ENCODE data around the gene KRT40. TPM values are rescaled to one million over a fixed set of nuclear protein-coding genes. Genes with fewer than 3 reads are reported as not detected.

The KRT40 gene
- total RNA-seq, 1 experiment from 2014 or later, result not detected

DNA sequence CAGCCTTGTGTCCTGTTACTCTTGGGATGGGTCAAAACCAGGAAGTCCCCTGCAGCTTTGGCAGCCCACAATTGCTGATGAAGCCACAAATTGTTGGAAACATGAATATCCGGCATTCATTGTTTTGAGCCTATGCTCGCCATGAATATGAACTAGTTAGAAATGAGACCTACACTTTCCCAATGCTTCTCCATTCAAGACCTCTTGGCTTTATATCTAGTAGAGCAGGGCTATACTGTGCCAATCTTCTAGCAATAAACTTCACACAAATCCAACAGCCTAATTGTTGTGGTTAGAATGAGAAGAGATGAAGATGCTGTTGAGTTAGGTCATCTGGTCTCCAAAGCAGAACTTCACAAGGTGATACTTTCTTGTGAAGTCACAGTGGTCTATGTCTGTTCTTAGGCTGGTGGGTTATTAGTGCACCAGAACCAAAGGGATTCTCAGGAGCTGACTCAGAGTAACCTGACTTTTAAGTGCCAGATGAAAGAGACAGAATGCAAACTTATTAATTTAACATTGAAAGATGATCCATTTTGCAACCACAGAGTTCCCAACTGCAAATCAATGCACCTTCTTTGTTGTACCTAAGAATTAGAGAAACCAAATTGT lies 33.0 kb downstream of the KRT40 start (continued):
- TF ChIP-seq, protein P1, sequence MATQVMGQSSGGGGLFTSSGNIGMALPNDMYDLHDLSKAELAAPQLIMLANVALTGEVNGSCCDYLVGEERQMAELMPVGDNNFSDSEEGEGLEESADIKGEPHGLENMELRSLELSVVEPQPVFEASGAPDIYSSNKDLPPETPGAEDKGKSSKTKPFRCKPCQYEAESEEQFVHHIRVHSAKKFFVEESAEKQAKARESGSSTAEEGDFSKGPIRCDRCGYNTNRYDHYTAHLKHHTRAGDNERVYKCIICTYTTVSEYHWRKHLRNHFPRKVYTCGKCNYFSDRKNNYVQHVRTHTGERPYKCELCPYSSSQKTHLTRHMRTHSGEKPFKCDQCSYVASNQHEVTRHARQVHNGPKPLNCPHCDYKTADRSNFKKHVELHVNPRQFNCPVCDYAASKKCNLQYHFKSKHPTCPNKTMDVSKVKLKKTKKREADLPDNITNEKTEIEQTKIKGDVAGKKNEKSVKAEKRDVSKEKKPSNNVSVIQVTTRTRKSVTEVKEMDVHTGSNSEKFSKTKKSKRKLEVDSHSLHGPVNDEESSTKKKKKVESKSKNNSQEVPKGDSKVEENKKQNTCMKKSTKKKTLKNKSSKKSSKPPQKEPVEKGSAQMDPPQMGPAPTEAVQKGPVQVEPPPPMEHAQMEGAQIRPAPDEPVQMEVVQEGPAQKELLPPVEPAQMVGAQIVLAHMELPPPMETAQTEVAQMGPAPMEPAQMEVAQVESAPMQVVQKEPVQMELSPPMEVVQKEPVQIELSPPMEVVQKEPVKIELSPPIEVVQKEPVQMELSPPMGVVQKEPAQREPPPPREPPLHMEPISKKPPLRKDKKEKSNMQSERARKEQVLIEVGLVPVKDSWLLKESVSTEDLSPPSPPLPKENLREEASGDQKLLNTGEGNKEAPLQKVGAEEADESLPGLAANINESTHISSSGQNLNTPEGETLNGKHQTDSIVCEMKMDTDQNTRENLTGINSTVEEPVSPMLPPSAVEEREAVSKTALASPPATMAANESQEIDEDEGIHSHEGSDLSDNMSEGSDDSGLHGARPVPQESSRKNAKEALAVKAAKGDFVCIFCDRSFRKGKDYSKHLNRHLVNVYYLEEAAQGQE (IDR thresholded peaks at IDR 0.05; ENCODE audit: low read depth), result no peak
- TF ChIP-seq RAD21 (IDR thresholded peaks at IDR 0.05; ENCODE audit: low read depth) (peak; percentile 44; the same call in 1 of the 2 replicates), EZH2phosphoT487 (IDR thresholded peaks at IDR 0.05; ENCODE audit: borderline replicate concordance) (no peak), CEBPB (IDR thresholded peaks at IDR 0.05; ENCODE audit: low read depth) (peak; percentile 92), ELF1 (IDR thresholded peaks at IDR 0.05; ENCODE audit: borderline replicate concordance, low read depth) (no peak; the same call in 1 of the 2 replicates), ZNF274 (IDR thresholded peaks at IDR 0.05; ENCODE audit: low read depth, low read length) (no peak), SIN3A (IDR thresholded peaks at IDR 0.05; ENCODE audit: low read depth) (peak; percentile 78)
- TF ChIP-seq, protein P2, sequence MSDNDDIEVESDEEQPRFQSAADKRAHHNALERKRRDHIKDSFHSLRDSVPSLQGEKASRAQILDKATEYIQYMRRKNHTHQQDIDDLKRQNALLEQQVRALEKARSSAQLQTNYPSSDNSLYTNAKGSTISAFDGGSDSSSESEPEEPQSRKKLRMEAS (IDR thresholded peaks at IDR 0.05), result peak; percentile 32

DNA sequence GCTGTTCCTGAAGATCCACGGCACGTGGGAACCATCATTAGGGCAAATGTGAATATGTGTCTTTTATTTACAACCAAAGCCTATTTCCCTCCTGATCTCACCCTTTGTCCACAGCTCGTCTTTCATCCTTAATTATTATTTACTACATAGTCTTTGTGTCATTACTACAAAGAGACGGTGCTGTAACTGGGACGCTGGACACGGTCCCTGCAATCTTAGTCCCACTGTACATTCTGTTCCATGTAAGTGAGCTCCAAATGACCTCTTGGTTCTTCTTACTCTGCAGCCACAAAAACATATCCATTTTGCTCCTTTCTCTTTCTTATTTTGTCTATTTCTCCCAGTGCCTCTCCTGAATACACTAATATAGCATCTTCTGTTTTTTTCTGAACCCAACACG lies 34.0 kb downstream of the KRT40 start:
- intact Hi-C loops (cut with micrococcal nuclease), result no loop called here
- POLR2A ChIA-PET, result interaction anchor here (0.7 to 1.1 kb wide), 2 partner anchors 8 to 372 kb away, joined by 3 to 4 read pairs; no protein-coding TSS in a partner anchor
- Histone ChIP-seq H3K4me3 (replicated peaks in 1 of 2; ENCODE audit: low read depth in 1 of 2, low read length in 2 of 2) (no peak overlapping the region), H3K9me3 (ENCODE audit: control insufficient read depth in 1 of 2, insufficient read depth in 1 of 2, low read depth in 1 of 2, low read length in 2 of 2) (no peaks in the 10 kb centered on the region), H3K4me2 (ENCODE audit: low read length) (peak overlapping the region; percentile 55), H3K4me1 (ENCODE audit: control insufficient read depth in 1 of 2, insufficient read depth in 2 of 2, low read length in 2 of 2) (peaks cover 65 to 98% of the 10 kb centered on the region in 2 experiments), H3K9me2 (ENCODE audit: insufficient read depth) (no peaks in the 10 kb centered on the region), H3K9ac (ENCODE audit: low read length) (peak overlapping the region; percentile 63), H3K27me3 (ENCODE audit: insufficient read depth, low read length) (no peaks in the 10 kb centered on the region), H2AFZ (ENCODE audit: low read depth, low read length, poor library complexity, severe bottlenecking) (no peak overlapping the region), H3K79me2 (ENCODE audit: insufficient read depth, low read length) (no peaks in the 10 kb centered on the region), H4K20me1 (ENCODE audit: insufficient read depth) (no peaks in the 10 kb centered on the region), H3K27ac (ENCODE audit: low read depth, low read length) (peak overlapping the region; percentile 99), H3K36me3 (ENCODE audit: control insufficient read depth in 1 of 2, insufficient read depth in 2 of 2, low read length in 2 of 2) (no peaks in the 10 kb centered on the region)
- DNase-seq (ENCODE audit: low read depth, low spot score), result no peak
- ATAC-seq, result no peak
- RAD21 ChIA-PET (ENCODE audit: low non-redundant PET in 1 of 2, low total read pairs in 2 of 2, uncharacterized antibody in 2 of 2, unreplicated experiment in 2 of 2), result no interaction called here
- no TSS peak for BruUV-seq (replicated peaks)
- CTCF ChIA-PET, result no interaction called here
- peak; percentile 27 for TF ChIP-seq TCF7L2 (IDR thresholded peaks at IDR 0.05; ENCODE audit: borderline replicate concordance, extremely low read depth, insufficient read depth, insufficient read length)
- TF ChIP-seq, protein P3, sequence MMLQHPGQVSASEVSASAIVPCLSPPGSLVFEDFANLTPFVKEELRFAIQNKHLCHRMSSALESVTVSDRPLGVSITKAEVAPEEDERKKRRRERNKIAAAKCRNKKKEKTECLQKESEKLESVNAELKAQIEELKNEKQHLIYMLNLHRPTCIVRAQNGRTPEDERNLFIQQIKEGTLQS (IDR thresholded peaks at IDR 0.05), result no peak
- TF ChIP-seq EZH2phosphoT487 (IDR thresholded peaks at IDR 0.05; ENCODE audit: borderline replicate concordance), result no peak
- TF ChIP-seq, protein P1 (IDR thresholded peaks at IDR 0.05; ENCODE audit: low read depth), result no peak
- TF ChIP-seq EGR1 (IDR thresholded peaks at IDR 0.05; ENCODE audit: low read depth), result no peak
- 0 out of 2 replicates have a peak, but pooled peaks have one; percentile 8 for TF ChIP-seq FOSL1 (IDR thresholded peaks at IDR 0.05; ENCODE audit: low read depth)
- no peak for TF ChIP-seq CBX3 (IDR thresholded peaks at IDR 0.05; ENCODE audit: low read depth)
- no peak for TF ChIP-seq SRF (IDR thresholded peaks at IDR 0.05; ENCODE audit: low read depth)
- TF ChIP-seq SP1 (IDR thresholded peaks at IDR 0.05; ENCODE audit: low read depth), result peak; percentile 33
- TF ChIP-seq JUND (IDR thresholded peaks at IDR 0.05), result 0 out of 2 replicates have a peak, but pooled peaks have one; percentile 12
- no peak for TF ChIP-seq ZFX (IDR thresholded peaks at IDR 0.05)

Data from HCT116 (cell line).